Right atrium auricular region (tissue), 2 donors: ENCODE measurements around the gene SFN. TPM values are rescaled to one million over a fixed set of nuclear protein-coding genes. Genes with fewer than 3 reads are reported as not detected.

Experiments
- DNase-seq: peaks from one replicate; pipeline ENCODE4 v3.0.0-alpha.2; 2019; ENCODE audit warnings: low spot score
- H3K27ac ChIP-seq, 2 donors: fragments of 200-600 bp; sonication (generic); 1 replicate in 1 of 2; 2 replicates in 1 of 2; pipeline ENCODE4 v1.5.1; 2016 to 2019
- H3K27me3 ChIP-seq, 2 donors: fragments of 200-600 bp; sonication (generic); one replicate each; pipeline versions ENCODE4 v1.5.1 to v1.6.0; 2017 to 2019
- H3K36me3 ChIP-seq: fragments of 200-600 bp; sonication (generic); one replicate; pipeline ENCODE4 v1.5.1; 2016
- H3K4me1 ChIP-seq, 2 donors: fragments of 200-600 bp; sonication (generic); one replicate each; pipeline versions ENCODE4 v1.5.1 to v1.6.0; 2017 to 2019
- H3K4me3 ChIP-seq, 2 donors: fragments of 200-600 bp; sonication (generic); 1 replicate in 1 of 2; 2 replicates in 1 of 2; pipeline ENCODE4 v1.5.1; 2017 to 2019; ENCODE audit warnings: mild to moderate bottlenecking in 1 of 2, moderate library complexity in 1 of 2
- H3K9me3 ChIP-seq, 2 donors: fragments of 200-600 bp; sonication (generic); one replicate each; pipeline ENCODE4 v1.5.1; 2019
- CTCF ChIP-seq, 2 donors: fragments of 200-600 bp; sonication (generic); IDR thresholded peaks; one replicate each; pipeline ENCODE4 v1.5.1; 2019; ENCODE audit warnings: antibody characterized with exemption in 2 of 2
- total RNA-seq, 2 donors: library from RNA; depleted of rRNA; stranded (reverse); fragments of >200 nt; gene quantifications; one replicate each; pipeline ENCODE4 v1.1.0, GENCODE V29; 2016

SFN gene
- total RNA-seq, 2 donors from 2014 or later: 0.51 TPM; not detected in 1

- no peak overlapping the region for H3K4me3 ChIP-seq
- TF ChIP-seq CTCF (IDR thresholded peaks at IDR 0.05): no peak
- H3K27me3 ChIP-seq: no peaks in the 10 kb centered on the region
- no peaks in the 10 kb centered on the region for H3K9me3 ChIP-seq
- peaks cover 58% of the 10 kb centered on the region for H3K36me3 ChIP-seq
- H3K27ac ChIP-seq: no peak overlapping the region
- H3K4me1 ChIP-seq: peaks cover 0 to 19% of the 10 kb centered on the region in 2 donors
- no peak for DNase-seq
These were observed 31.3 kb downstream of the SFN start for GRCh38 chr1:26894263-26894662.

- H3K36me3 ChIP-seq: peaks cover 51% of the 10 kb centered on the region
- no peaks in the 10 kb centered on the region for H3K27me3 ChIP-seq
- no peak for TF ChIP-seq CTCF (IDR thresholded peaks at IDR 0.05)
These were observed 34.4 kb downstream of the SFN start for GRCh38 chr1:26897351-26897750.

GRCh38 chr1:26900001-26900814, 37.3 kb downstream of the SFN start, which contains the start of gene GPATCH3:
Gene GPATCH3 (minus strand): TSS chr1:26900467. CDS start chr1:26900442, 25 bp downstream.
- Histone ChIP-seq H3K4me3 (peak within 1 kb of the TSS; percentile 86 to 87), H3K27me3 (no peaks in the 10 kb centered on the region), H3K36me3 (peaks cover 23% of the 10 kb centered on the region), H3K9me3 (no peaks in the 10 kb centered on the region), H3K4me1 (peaks cover 0 to 18% of the 10 kb centered on the region in 2 donors), H3K27ac (peak within 1 kb of the TSS; percentile 78 to 84)
- TF ChIP-seq CTCF (IDR thresholded peaks at IDR 0.05): no peak
- peak; percentile 96 for DNase-seq

More at GRCh38 chr1:26897351-26897750, 34.4 kb downstream of the SFN start:
- H3K4me3 ChIP-seq: no peak overlapping the region
- peaks cover 0 to 18% of the 10 kb centered on the region in 2 donors for H3K4me1 ChIP-seq
- no peak for DNase-seq
- no peak overlapping the region for H3K27ac ChIP-seq
- H3K9me3 ChIP-seq: no peaks in the 10 kb centered on the region

- TF ChIP-seq CTCF (IDR thresholded peaks at IDR 0.05): no peak
- peak overlapping the region; percentile 78 to 84 for H3K27ac ChIP-seq
- peak overlapping the region; percentile 86 to 87 for H3K4me3 ChIP-seq
- no peaks in the 10 kb centered on the region for H3K9me3 ChIP-seq
- peaks cover 17% of the 10 kb centered on the region for H3K36me3 ChIP-seq
- H3K4me1 ChIP-seq: peaks cover 0 to 18% of the 10 kb centered on the region in 2 donors
- H3K27me3 ChIP-seq: no peaks in the 10 kb centered on the region
- no peak for DNase-seq
These were observed 38.0 kb downstream of the SFN start for GRCh38 chr1:26900815-26901511.

- Histone ChIP-seq H3K27me3 (no peaks in the 10 kb centered on the region), H3K27ac (no peak overlapping the region), H3K9me3 (no peaks in the 10 kb centered on the region)
These were observed 44.3 kb downstream of the SFN start for GRCh38 chr1:26907071-26907917.

More at GRCh38 chr1:26907071-26907917, 44.3 kb downstream of the SFN start:
- DNase-seq: no peak
- H3K36me3 ChIP-seq: no peaks in the 10 kb centered on the region
- no peaks in the 10 kb centered on the region for H3K4me1 ChIP-seq
- TF ChIP-seq CTCF (IDR thresholded peaks at IDR 0.05): no peak
- no peak overlapping the region for H3K4me3 ChIP-seq
